ENCODE measurements around the gene ZNF518B. TPM values are rescaled to one million over a fixed set of nuclear protein-coding genes. Genes with fewer than 3 reads are reported as not detected.

Gene ZNF518B
- total and polyA plus RNA-seq, 9 of the 15 experiments (the other 6 are each of a cell fraction or from before 2014, with no cell fraction given): 13.1 to 48.9 (median 37.5) TPM

GRCh38 chr4:10442976-10443375 lies 14.2 kb downstream of the ZNF518B start (continued):
- TF ChIP-seq TAF9B (IDR thresholded peaks at IDR 0.05; ENCODE audit: partially characterized antibody) (no peak), CCNT2 (IDR thresholded peaks at IDR 0.05; ENCODE audit: borderline replicate concordance, extremely low read depth, insufficient read length, low read depth, low read length) (no peak), ZBTB8A (IDR thresholded peaks at IDR 0.05; ENCODE audit: partially characterized antibody) (no peak), ZNF408 (CRISPR knock-in tag; IDR thresholded peaks at IDR 0.05; ENCODE audit: low read depth) (no peak), ZFP36 (IDR thresholded peaks at IDR 0.05; ENCODE audit: low read depth, low read length, partially characterized antibody) (no peak), TCF15 (CRISPR knock-in tag; IDR thresholded peaks at IDR 0.05) (no peak), CREB3L1 (IDR thresholded peaks at IDR 0.05; ENCODE audit: borderline replicate concordance, low read depth) (no peak), DIDO1 (tag; IDR thresholded peaks at IDR 0.05; ENCODE audit: low read depth) (no peak), BRD9 (IDR thresholded peaks at IDR 0.05; ENCODE audit: low read depth, partially characterized antibody) (no peak), MAX (CRISPR knock-in tag; IDR thresholded peaks at IDR 0.05) (no peak), MBD1 (CRISPR knock-in tag; IDR thresholded peaks at IDR 0.05) (0 out of 2 replicates have a peak, but pooled peaks have one; percentile 35), YY1 (IDR thresholded peaks at IDR 0.05; ENCODE audit: borderline replicate concordance in 1 of 3, control insufficient read depth in 1 of 3, extremely low read depth in 1 of 3, insufficient read depth in 3 of 3, insufficient read length in 1 of 3, insufficient replicate concordance in 2 of 3, low read depth in 1 of 3, low read length in 2 of 3) (no peak), SLC30A9 (CRISPR knock-in tag; IDR thresholded peaks at IDR 0.05) (no peak), DMBX1 (CRISPR knock-in tag; IDR thresholded peaks at IDR 0.05; ENCODE audit: borderline replicate concordance) (no peak), ESRRB (CRISPR knock-in tag; IDR thresholded peaks at IDR 0.05; ENCODE audit: borderline replicate concordance) (no peak), MEF2A (IDR thresholded peaks at IDR 0.05; ENCODE audit: control insufficient read depth, low read depth, low read length) (no peak)
- TF ChIP-seq, protein P1, sequence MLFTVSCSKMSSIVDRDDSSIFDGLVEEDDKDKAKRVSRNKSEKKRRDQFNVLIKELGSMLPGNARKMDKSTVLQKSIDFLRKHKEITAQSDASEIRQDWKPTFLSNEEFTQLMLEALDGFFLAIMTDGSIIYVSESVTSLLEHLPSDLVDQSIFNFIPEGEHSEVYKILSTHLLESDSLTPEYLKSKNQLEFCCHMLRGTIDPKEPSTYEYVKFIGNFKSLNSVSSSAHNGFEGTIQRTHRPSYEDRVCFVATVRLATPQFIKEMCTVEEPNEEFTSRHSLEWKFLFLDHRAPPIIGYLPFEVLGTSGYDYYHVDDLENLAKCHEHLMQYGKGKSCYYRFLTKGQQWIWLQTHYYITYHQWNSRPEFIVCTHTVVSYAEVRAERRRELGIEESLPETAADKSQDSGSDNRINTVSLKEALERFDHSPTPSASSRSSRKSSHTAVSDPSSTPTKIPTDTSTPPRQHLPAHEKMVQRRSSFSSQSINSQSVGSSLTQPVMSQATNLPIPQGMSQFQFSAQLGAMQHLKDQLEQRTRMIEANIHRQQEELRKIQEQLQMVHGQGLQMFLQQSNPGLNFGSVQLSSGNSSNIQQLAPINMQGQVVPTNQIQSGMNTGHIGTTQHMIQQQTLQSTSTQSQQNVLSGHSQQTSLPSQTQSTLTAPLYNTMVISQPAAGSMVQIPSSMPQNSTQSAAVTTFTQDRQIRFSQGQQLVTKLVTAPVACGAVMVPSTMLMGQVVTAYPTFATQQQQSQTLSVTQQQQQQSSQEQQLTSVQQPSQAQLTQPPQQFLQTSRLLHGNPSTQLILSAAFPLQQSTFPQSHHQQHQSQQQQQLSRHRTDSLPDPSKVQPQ (CRISPR knock-in tag; IDR thresholded peaks at IDR 0.05; ENCODE audit: borderline replicate concordance): no peak
- TF ChIP-seq, protein P2, sequence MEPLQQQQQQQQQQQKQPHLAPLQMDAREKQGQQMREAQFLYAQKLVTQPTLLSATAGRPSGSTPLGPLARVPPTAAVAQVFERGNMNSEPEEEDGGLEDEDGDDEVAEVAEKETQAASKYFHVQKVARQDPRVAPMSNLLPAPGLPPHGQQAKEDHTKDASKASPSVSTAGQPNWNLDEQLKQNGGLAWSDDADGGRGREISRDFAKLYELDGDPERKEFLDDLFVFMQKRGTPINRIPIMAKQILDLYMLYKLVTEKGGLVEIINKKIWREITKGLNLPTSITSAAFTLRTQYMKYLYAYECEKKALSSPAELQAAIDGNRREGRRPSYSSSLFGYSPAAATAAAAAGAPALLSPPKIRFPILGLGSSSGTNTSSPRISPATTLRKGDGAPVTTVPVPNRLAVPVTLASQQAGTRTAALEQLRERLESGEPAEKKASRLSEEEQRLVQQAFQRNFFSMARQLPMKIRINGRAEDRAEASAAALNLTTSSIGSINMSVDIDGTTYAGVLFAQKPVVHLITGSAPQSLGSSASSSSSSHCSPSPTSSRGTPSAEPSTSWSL (CRISPR knock-in tag; IDR thresholded peaks at IDR 0.05; ENCODE audit: borderline replicate concordance): no peak

Measured in K562 (cell line).